ENCODE data around the gene GINS2. TPM values are rescaled to one million over a fixed set of nuclear protein-coding genes. Genes with fewer than 3 reads are reported as not detected.

Gene GINS2
- total RNA-seq, 1 experiment from 2014 or later: 52.7 TPM

GRCh38 chr16:85712801-85713200 lies 24.0 kb upstream of the GINS2 start:
- Mint-ChIP-seq H3K4me1 (peaks cover 27 to 42% of the 10 kb centered on the region in 2 experiments), H3K9me3 (peaks cover 5 to 8% of the 10 kb centered on the region in 2 experiments), H3K27me3 (ENCODE audit: low read depth) (peaks cover 23% of the 10 kb centered on the region), H3K27ac (no peak overlapping the region), H3K36me3 (ENCODE audit: insufficient read depth in 1 of 3, low read depth in 3 of 3) (peaks cover 6 to 13% (median 10%) of the 10 kb centered on the region in 3 experiments; a peak in 5 of 7 replicates), H3K4me3 (0 out of 5 replicates have a peak overlapping the region, but pooled peaks of 1 of the 2 experiments have one; percentile 28)
- H3T11ph ChIP-seq (ENCODE audit: low read length): no peak overlapping the region
- peaks cover 9% of the 10 kb centered on the region for H3K23me2 ChIP-seq (ENCODE audit: insufficient read length, low read depth, low read length, poor library complexity, severe bottlenecking)
- no peak overlapping the region for H2BK5ac ChIP-seq (ENCODE audit: insufficient read length, low read length)
- H2AFZ ChIP-seq (ENCODE audit: low read length): no peak overlapping the region
- no peak for DNase-seq
- peaks cover 3% of the 10 kb centered on the region; the same call in 1 of the 2 replicates for H3K27me3 ChIP-seq (ENCODE audit: insufficient read depth, low read length)
- H4K91ac ChIP-seq (ENCODE audit: insufficient read length, low read depth, low read length): no peak overlapping the region
- H3K79me2 ChIP-seq (ENCODE audit: insufficient read depth, low read length): no peaks in the 10 kb centered on the region
- no peak overlapping the region for H2BK20ac ChIP-seq (ENCODE audit: low read depth, low read length, poor library complexity, severe bottlenecking)
- no peak for TF ChIP-seq CTCF (conservative IDR thresholded peaks at IDR 0.05)
- H4K8ac ChIP-seq (replicated peaks; ENCODE audit: insufficient read length, low read depth, low read length): no peak overlapping the region
- H3K23ac ChIP-seq (ENCODE audit: insufficient read length, low read depth, low read length): no peak overlapping the region
- no peak overlapping the region for H3K56ac ChIP-seq (ENCODE audit: insufficient read length, low read depth, low read length)
- peaks cover 7% of the 10 kb centered on the region for H3K9me3 ChIP-seq (ENCODE audit: control insufficient read depth, low read depth, low read length)
- no peak overlapping the region for H4K5ac ChIP-seq (ENCODE audit: insufficient read length, low read depth, low read length)
- no peaks in the 10 kb centered on the region for H3K79me1 ChIP-seq (ENCODE audit: insufficient read depth, low read depth, low read length, poor library complexity, severe bottlenecking)
- H3K27ac ChIP-seq (ENCODE audit: insufficient read length, low read depth, low read length): no peak overlapping the region
- H4K20me1 ChIP-seq (ENCODE audit: control insufficient read depth, insufficient read depth, insufficient read length): no peaks in the 10 kb centered on the region
- no CpG with 5 or more reads among the region's 9 CpGs for WGBS (ENCODE audit: extremely low coverage, insufficient read length, low lambda C conversion rate)
- H3K18ac ChIP-seq (ENCODE audit: insufficient read length, low read depth, low read length): no peak overlapping the region
- no peak overlapping the region for H3K9ac ChIP-seq (ENCODE audit: extremely low read depth, insufficient read length, low read length)
- H2BK120ac ChIP-seq (ENCODE audit: low read depth, low read length, poor library complexity, severe bottlenecking): no peak overlapping the region
- no peak overlapping the region for H2AK5ac ChIP-seq (ENCODE audit: insufficient read length, low read length)
- no peak overlapping the region for H3K4ac ChIP-seq (ENCODE audit: low read depth, low read length)
- H3K14ac ChIP-seq (ENCODE audit: insufficient read depth, low read length): no peak overlapping the region
- no peak overlapping the region for H2BK12ac ChIP-seq (ENCODE audit: insufficient read length, low read depth, low read length)
- no peak overlapping the region for H2BK15ac ChIP-seq (ENCODE audit: low read depth, low read length)
- peaks cover 3% of the 10 kb centered on the region; the same call in 1 of the 2 replicates for H3K4me1 ChIP-seq (ENCODE audit: insufficient read depth, low read length)
- H3K4me2 ChIP-seq (ENCODE audit: insufficient read depth, insufficient read length, low read length): no peak overlapping the region
